ENCODE measurements around the gene COG3. TPM values are rescaled to one million over a fixed set of nuclear protein-coding genes. Genes with fewer than 3 reads are reported as not detected.

The COG3 gene, protein sequence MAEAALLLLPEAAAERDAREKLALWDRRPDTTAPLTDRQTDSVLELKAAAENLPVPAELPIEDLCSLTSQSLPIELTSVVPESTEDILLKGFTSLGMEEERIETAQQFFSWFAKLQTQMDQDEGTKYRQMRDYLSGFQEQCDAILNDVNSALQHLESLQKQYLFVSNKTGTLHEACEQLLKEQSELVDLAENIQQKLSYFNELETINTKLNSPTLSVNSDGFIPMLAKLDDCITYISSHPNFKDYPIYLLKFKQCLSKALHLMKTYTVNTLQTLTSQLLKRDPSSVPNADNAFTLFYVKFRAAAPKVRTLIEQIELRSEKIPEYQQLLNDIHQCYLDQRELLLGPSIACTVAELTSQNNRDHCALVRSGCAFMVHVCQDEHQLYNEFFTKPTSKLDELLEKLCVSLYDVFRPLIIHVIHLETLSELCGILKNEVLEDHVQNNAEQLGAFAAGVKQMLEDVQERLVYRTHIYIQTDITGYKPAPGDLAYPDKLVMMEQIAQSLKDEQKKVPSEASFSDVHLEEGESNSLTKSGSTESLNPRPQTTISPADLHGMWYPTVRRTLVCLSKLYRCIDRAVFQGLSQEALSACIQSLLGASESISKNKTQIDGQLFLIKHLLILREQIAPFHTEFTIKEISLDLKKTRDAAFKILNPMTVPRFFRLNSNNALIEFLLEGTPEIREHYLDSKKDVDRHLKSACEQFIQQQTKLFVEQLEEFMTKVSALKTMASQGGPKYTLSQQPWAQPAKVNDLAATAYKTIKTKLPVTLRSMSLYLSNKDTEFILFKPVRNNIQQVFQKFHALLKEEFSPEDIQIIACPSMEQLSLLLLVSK
- 32.4 and 38.2 TPM in 2 replicates for total RNA-seq

DNA sequence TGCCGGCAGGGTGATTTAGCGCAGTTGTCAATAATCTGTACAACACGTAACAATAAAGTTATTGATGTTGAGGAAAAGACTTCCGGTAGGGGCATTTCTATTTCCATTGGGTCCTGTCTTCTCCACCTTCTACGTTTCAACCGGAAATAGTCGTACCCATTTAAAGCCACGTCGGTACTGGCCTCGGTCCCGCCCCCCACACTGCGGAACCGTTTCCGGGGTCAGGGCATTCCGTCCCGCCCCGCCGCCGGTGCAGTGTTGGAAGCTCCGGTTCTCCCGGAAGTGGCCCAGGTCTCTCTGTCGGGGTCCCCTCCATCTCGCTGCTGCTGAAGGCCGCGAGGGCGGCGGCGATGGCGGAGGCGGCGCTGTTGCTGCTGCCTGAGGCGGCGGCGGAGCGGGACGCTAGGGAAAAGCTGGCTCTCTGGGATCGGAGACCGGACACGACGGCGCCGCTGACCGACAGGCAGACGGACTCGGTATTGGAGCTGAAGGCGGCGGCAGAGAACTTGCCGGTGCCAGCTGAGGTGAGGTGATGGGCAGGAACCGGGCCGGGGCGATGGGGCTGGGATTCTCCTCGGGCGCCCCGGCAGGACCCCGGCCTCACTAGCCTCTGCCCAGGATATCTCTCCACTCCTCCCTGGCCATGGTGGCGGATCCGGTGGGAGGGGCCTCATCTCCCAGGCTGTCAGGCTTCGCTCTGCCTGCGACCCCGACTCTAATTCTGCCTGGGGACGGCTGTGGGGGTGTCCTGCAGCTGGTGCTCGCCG is at the start of gene COG3:
Gene COG3, plus strand, starts transcription at position 253 of the 767 bp plus-strand sequence. Its CDS starts 98 bp downstream, at position 351.

GRCh38 chr13:45417790-45418534 is 46.8 kb upstream of the COG3 start, which contains the start of gene SLC25A30:
TSS of gene SLC25A30 (minus strand) at chr13:45418373. CDS start at chr13:45411425, 6,948 bp downstream.

Small RNA genes within 50 kb of the gene (small RNA-seq; reads per million reads assigned to genes)
- gene RNA5SP27 (not detected), gene TIMM9P3 (not detected)

Other genes with a start within 250 kb of the COG3 start
- gene TPT1, start 123.8 kb upstream of the COG3 start, total RNA-seq, result 3,733 and 3,976 TPM in 2 replicates
- 10.1 and 16.6 TPM in 2 replicates for gene SLC25A30, start 46.6 kb upstream of the COG3 start, total RNA-seq
- gene ERICH6B, start 150.8 kb downstream of the COG3 start, total RNA-seq, result not detected in 2 replicates
- not detected in 2 replicates for gene CBY2, start 237.4 kb downstream of the COG3 start, total RNA-seq

All from articular chondrocyte of knee joint (primary cell).